ENCODE data around the gene GTF3C5.

DNA sequence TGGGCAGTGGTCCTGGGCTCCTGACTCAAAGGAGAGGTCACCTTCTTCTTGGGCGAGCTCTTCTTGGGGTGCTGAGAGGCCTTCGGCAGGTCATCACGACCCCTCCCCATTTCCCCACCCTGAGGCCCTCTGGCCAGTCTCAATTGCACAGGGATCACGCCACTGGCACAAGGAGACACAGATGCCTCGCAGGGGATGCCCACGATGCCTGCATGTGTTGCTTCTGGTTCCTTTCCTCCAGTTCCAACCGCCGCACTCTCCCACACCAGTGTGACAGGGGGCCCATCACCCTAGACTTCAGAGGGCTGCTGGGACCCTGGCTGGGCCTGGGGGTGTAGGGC, 32.3 kb downstream of the GTF3C5 start:
- TF ChIP-seq, protein P1, sequence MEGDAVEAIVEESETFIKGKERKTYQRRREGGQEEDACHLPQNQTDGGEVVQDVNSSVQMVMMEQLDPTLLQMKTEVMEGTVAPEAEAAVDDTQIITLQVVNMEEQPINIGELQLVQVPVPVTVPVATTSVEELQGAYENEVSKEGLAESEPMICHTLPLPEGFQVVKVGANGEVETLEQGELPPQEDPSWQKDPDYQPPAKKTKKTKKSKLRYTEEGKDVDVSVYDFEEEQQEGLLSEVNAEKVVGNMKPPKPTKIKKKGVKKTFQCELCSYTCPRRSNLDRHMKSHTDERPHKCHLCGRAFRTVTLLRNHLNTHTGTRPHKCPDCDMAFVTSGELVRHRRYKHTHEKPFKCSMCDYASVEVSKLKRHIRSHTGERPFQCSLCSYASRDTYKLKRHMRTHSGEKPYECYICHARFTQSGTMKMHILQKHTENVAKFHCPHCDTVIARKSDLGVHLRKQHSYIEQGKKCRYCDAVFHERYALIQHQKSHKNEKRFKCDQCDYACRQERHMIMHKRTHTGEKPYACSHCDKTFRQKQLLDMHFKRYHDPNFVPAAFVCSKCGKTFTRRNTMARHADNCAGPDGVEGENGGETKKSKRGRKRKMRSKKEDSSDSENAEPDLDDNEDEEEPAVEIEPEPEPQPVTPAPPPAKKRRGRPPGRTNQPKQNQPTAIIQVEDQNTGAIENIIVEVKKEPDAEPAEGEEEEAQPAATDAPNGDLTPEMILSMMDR (IDR thresholded peaks at IDR 0.05; ENCODE audit: insufficient read depth, low read length, poor library complexity, severe bottlenecking): no peak
- no peak for TF ChIP-seq EZH2phosphoT487 (conservative IDR thresholded peaks at IDR 0.05; ENCODE audit: low read length)

Data from SU-DHL-6 (cell line).